ENCODE results near the gene MRPS35.

The MRPS35 gene

GRCh38 chr12:27777141-27777540, 66.5 kb downstream of the MRPS35 start:
- Histone ChIP-seq H3K36me3 (ENCODE audit: control insufficient read depth, insufficient read depth, low read length, severe bottlenecking) (peaks cover under 1% of the 10 kb centered on the region), H3K4me1 (ENCODE audit: control insufficient read depth, insufficient read depth, low read length) (peaks cover 22% of the 10 kb centered on the region), H3K4me3 (ENCODE audit: low read length) (no peak overlapping the region), H3K27me3 (replicated peaks; ENCODE audit: control insufficient read depth, insufficient read depth, low read length) (no peaks in the 10 kb centered on the region), H3K9me3 (ENCODE audit: control insufficient read depth, low read length) (no peaks in the 10 kb centered on the region), H3K9ac (ENCODE audit: low read length) (no peak overlapping the region)
- no peak for DNase-seq (ENCODE audit: low read depth)

GRCh38 chr12:27778206-27778605, 67.6 kb downstream of the MRPS35 start:
- H3K9me3 ChIP-seq (ENCODE audit: control insufficient read depth, low read length) = no peaks in the 10 kb centered on the region
- no peak for DNase-seq (ENCODE audit: low read depth)
- peaks cover 25% of the 10 kb centered on the region for H3K4me1 ChIP-seq (ENCODE audit: control insufficient read depth, insufficient read depth, low read length)
- no peak overlapping the region for H3K9ac ChIP-seq (ENCODE audit: low read length)
- H3K27me3 ChIP-seq (replicated peaks; ENCODE audit: control insufficient read depth, insufficient read depth, low read length) = no peaks in the 10 kb centered on the region
- no peak overlapping the region for H3K4me3 ChIP-seq (ENCODE audit: low read length)
- H3K36me3 ChIP-seq (ENCODE audit: control insufficient read depth, insufficient read depth, low read length, severe bottlenecking) = peaks cover 5% of the 10 kb centered on the region

- Histone ChIP-seq H3K9ac (ENCODE audit: low read length) (peak overlapping the region; percentile 89), H3K9me3 (ENCODE audit: control insufficient read depth, low read length) (no peaks in the 10 kb centered on the region), H3K27me3 (replicated peaks; ENCODE audit: control insufficient read depth, insufficient read depth, low read length) (no peaks in the 10 kb centered on the region), H3K4me1 (ENCODE audit: control insufficient read depth, insufficient read depth, low read length) (peaks cover 25% of the 10 kb centered on the region), H3K4me3 (ENCODE audit: low read length) (peak overlapping the region; percentile 85), H3K36me3 (ENCODE audit: control insufficient read depth, insufficient read depth, low read length, severe bottlenecking) (peaks cover 5% of the 10 kb centered on the region)
- DNase-seq (ENCODE audit: low read depth) = no peak
Observed at GRCh38 chr12:27779416-27779919, 68.8 kb downstream of the MRPS35 start.

- DNase-seq (ENCODE audit: low read depth) = peak; percentile 84
- Histone ChIP-seq H3K4me1 (ENCODE audit: control insufficient read depth, insufficient read depth, low read length) (peaks cover 25% of the 10 kb centered on the region), H3K9ac (ENCODE audit: low read length) (peak within 1 kb of the TSS; percentile 89), H3K27me3 (replicated peaks; ENCODE audit: control insufficient read depth, insufficient read depth, low read length) (no peaks in the 10 kb centered on the region), H3K4me3 (ENCODE audit: low read length) (peak within 1 kb of the TSS; percentile 85), H3K9me3 (ENCODE audit: control insufficient read depth, low read length) (no peaks in the 10 kb centered on the region), H3K36me3 (ENCODE audit: control insufficient read depth, insufficient read depth, low read length, severe bottlenecking) (peaks cover 5% of the 10 kb centered on the region)
Observed at GRCh38 chr12:27779920-27780611, 69.4 kb downstream of the MRPS35 start, which contains the start of the genes KLHL42 and MANSC4. Gene KLHL42 (plus strand): TSS chr12:27780233. CDS start chr12:27780331, 98 bp downstream. Gene MANSC4 (minus strand): TSS chr12:27780236. CDS start chr12:27771276, 8,960 bp downstream.

GRCh38 chr12:27780612-27781408, 70.2 kb downstream of the MRPS35 start:
- peak overlapping the region; percentile 89 for H3K9ac ChIP-seq (ENCODE audit: low read length)
- H3K4me3 ChIP-seq (ENCODE audit: low read length) = peak overlapping the region; percentile 85
- peaks cover 25% of the 10 kb centered on the region for H3K4me1 ChIP-seq (ENCODE audit: control insufficient read depth, insufficient read depth, low read length)
- DNase-seq (ENCODE audit: low read depth) = peak; percentile 55
- no peaks in the 10 kb centered on the region for H3K27me3 ChIP-seq (replicated peaks; ENCODE audit: control insufficient read depth, insufficient read depth, low read length)
- peaks cover 5% of the 10 kb centered on the region for H3K36me3 ChIP-seq (ENCODE audit: control insufficient read depth, insufficient read depth, low read length, severe bottlenecking)
- no peaks in the 10 kb centered on the region for H3K9me3 ChIP-seq (ENCODE audit: control insufficient read depth, low read length)

GRCh38 chr12:27781680-27782079, 71.0 kb downstream of the MRPS35 start:
- Histone ChIP-seq H3K27me3 (replicated peaks; ENCODE audit: control insufficient read depth, insufficient read depth, low read length) (no peaks in the 10 kb centered on the region), H3K9ac (ENCODE audit: low read length) (peak overlapping the region; percentile 89), H3K36me3 (ENCODE audit: control insufficient read depth, insufficient read depth, low read length, severe bottlenecking) (peaks cover 5% of the 10 kb centered on the region), H3K9me3 (ENCODE audit: control insufficient read depth, low read length) (no peaks in the 10 kb centered on the region), H3K4me3 (ENCODE audit: low read length) (peak overlapping the region; percentile 85), H3K4me1 (ENCODE audit: control insufficient read depth, insufficient read depth, low read length) (peaks cover 25% of the 10 kb centered on the region)
- peak; percentile 40 for DNase-seq (ENCODE audit: low read depth)

- H3K27me3 ChIP-seq (replicated peaks; ENCODE audit: control insufficient read depth, insufficient read depth, low read length) = no peaks in the 10 kb centered on the region
- H3K9me3 ChIP-seq (ENCODE audit: control insufficient read depth, low read length) = no peaks in the 10 kb centered on the region
- H3K4me1 ChIP-seq (ENCODE audit: control insufficient read depth, insufficient read depth, low read length) = peaks cover 25% of the 10 kb centered on the region
- no peak overlapping the region for H3K9ac ChIP-seq (ENCODE audit: low read length)
- H3K36me3 ChIP-seq (ENCODE audit: control insufficient read depth, insufficient read depth, low read length, severe bottlenecking) = peaks cover 5% of the 10 kb centered on the region
- DNase-seq (ENCODE audit: low read depth) = peak; percentile 6
- H3K4me3 ChIP-seq (ENCODE audit: low read length) = no peak overlapping the region
Observed at GRCh38 chr12:27782481-27782880, 71.8 kb downstream of the MRPS35 start.

GRCh38 chr12:27785882-27786570, 75.4 kb downstream of the MRPS35 start:
- no peak overlapping the region for H3K9ac ChIP-seq (ENCODE audit: low read length)
- no peaks in the 10 kb centered on the region for H3K9me3 ChIP-seq (ENCODE audit: control insufficient read depth, low read length)
- DNase-seq (ENCODE audit: low read depth) = peak; percentile 69
- H3K36me3 ChIP-seq (ENCODE audit: control insufficient read depth, insufficient read depth, low read length, severe bottlenecking) = peaks cover 5% of the 10 kb centered on the region
- no peaks in the 10 kb centered on the region for H3K27me3 ChIP-seq (replicated peaks; ENCODE audit: control insufficient read depth, insufficient read depth, low read length)
- no peak overlapping the region for H3K4me3 ChIP-seq (ENCODE audit: low read length)
- H3K4me1 ChIP-seq (ENCODE audit: control insufficient read depth, insufficient read depth, low read length) = peaks cover 14% of the 10 kb centered on the region

GRCh38 chr12:27787559-27787958, 76.9 kb downstream of the MRPS35 start:
- H3K36me3 ChIP-seq (ENCODE audit: control insufficient read depth, insufficient read depth, low read length, severe bottlenecking) = peaks cover 9% of the 10 kb centered on the region
- DNase-seq (ENCODE audit: low read depth) = peak; percentile 15

GRCh38 chr12:27790179-27790578, 79.5 kb downstream of the MRPS35 start:
- no peak overlapping the region for H3K9ac ChIP-seq (ENCODE audit: low read length)
- H3K4me1 ChIP-seq (ENCODE audit: control insufficient read depth, insufficient read depth, low read length) = no peaks in the 10 kb centered on the region
- no peak overlapping the region for H3K4me3 ChIP-seq (ENCODE audit: low read length)
- H3K27me3 ChIP-seq (replicated peaks; ENCODE audit: control insufficient read depth, insufficient read depth, low read length) = no peaks in the 10 kb centered on the region
- H3K36me3 ChIP-seq (ENCODE audit: control insufficient read depth, insufficient read depth, low read length, severe bottlenecking) = peaks cover 28% of the 10 kb centered on the region
- no peaks in the 10 kb centered on the region for H3K9me3 ChIP-seq (ENCODE audit: control insufficient read depth, low read length)
- no peak for DNase-seq (ENCODE audit: low read depth)

More at GRCh38 chr12:27787559-27787958, 76.9 kb downstream of the MRPS35 start:
- Histone ChIP-seq H3K4me3 (ENCODE audit: low read length) (no peak overlapping the region), H3K9ac (ENCODE audit: low read length) (no peak overlapping the region), H3K9me3 (ENCODE audit: control insufficient read depth, low read length) (no peaks in the 10 kb centered on the region), H3K27me3 (replicated peaks; ENCODE audit: control insufficient read depth, insufficient read depth, low read length) (no peaks in the 10 kb centered on the region), H3K4me1 (ENCODE audit: control insufficient read depth, insufficient read depth, low read length) (no peaks in the 10 kb centered on the region)

Measured in adipocyte (in vitro differentiated cells).